ENCODE data around the gene SASH1. TPM values are rescaled to one million over a fixed set of nuclear protein-coding genes. Genes with fewer than 3 reads are reported as not detected.

Gene SASH1
- total RNA-seq, 1 donor from 2014 or later, result 70.2 TPM

GRCh38 chr6:148461986-148462577 lies 119.4 kb downstream of the SASH1 start:
- DNase-seq (ENCODE audit: low spot score in 2 of 2), result no peak
- peak overlapping the region in 1 of 2 donors; percentile 24 for H3K27ac ChIP-seq
- no peaks in the 10 kb centered on the region for H3K36me3 ChIP-seq
- intact Hi-C loops (cut with DNase I), result loop anchor here (5.0 kb wide), 1 partner anchor 120 kb away; the partner anchor contains the start of gene SASH1
- peaks cover 14 to 24% of the 10 kb centered on the region in 2 donors for H3K4me1 ChIP-seq
- H3K9me3 ChIP-seq, result no peaks in the 10 kb centered on the region
- no peak for TF ChIP-seq CTCF (IDR thresholded peaks at IDR 0.05)
- no peaks in the 10 kb centered on the region for H3K27me3 ChIP-seq
- H3K4me3 ChIP-seq, result no peak overlapping the region

- TF ChIP-seq CTCF (IDR thresholded peaks at IDR 0.05), result no peak
- H3K27me3 ChIP-seq, result no peaks in the 10 kb centered on the region
- DNase-seq (ENCODE audit: low spot score in 2 of 2), result no peak
- no peak overlapping the region for H3K4me3 ChIP-seq
- H3K4me1 ChIP-seq, result peaks cover 14 to 24% of the 10 kb centered on the region in 2 donors
- H3K36me3 ChIP-seq, result no peaks in the 10 kb centered on the region
- no peaks in the 10 kb centered on the region for H3K9me3 ChIP-seq
- intact Hi-C loops (cut with DNase I), result loop anchor here (1.0 to 5.0 kb wide), 3 partner anchors 121 to 286 kb away; partner anchors contain the start of gene SASH1
- H3K27ac ChIP-seq, result peak overlapping the region in 1 of 2 donors; percentile 4
These were observed 121.0 kb downstream of the SASH1 start for GRCh38 chr6:148463671-148464070.

- Histone ChIP-seq H3K9me3 (no peaks in the 10 kb centered on the region), H3K27me3 (no peaks in the 10 kb centered on the region), H3K36me3 (no peaks in the 10 kb centered on the region), H3K4me1 (peaks cover 14 to 24% of the 10 kb centered on the region in 2 donors), H3K4me3 (no peak overlapping the region), H3K27ac (peak overlapping the region in 1 of 2 donors; percentile 38)
- peak; percentile 78 to 96 (median 92) for TF ChIP-seq CTCF (IDR thresholded peaks at IDR 0.05)
- peak in 1 of 2 donors; percentile 87 for DNase-seq (ENCODE audit: low spot score in 2 of 2)
- intact Hi-C loops (cut with DNase I), result loop anchor here (1.0 to 5.0 kb wide), 4 partner anchors 122 to 957 kb away; partner anchors contain the start of genes SAMD5 and SASH1
These were observed 121.8 kb downstream of the SASH1 start for GRCh38 chr6:148464319-148465010.

- H3K4me3 ChIP-seq, result no peak overlapping the region
- peak overlapping the region; percentile 59 to 75 for H3K27ac ChIP-seq
- intact Hi-C loops (cut with DNase I), result loop anchor here (2.0 to 5.0 kb wide), 2 partner anchors 212 to 958 kb away; partner anchors contain the start of gene SAMD5
- TF ChIP-seq CTCF (IDR thresholded peaks at IDR 0.05), result no peak
- H3K4me1 ChIP-seq, result peaks cover 14 to 24% of the 10 kb centered on the region in 2 donors
- H3K27me3 ChIP-seq, result no peaks in the 10 kb centered on the region
- H3K9me3 ChIP-seq, result no peaks in the 10 kb centered on the region
- no peak for DNase-seq (ENCODE audit: low spot score in 2 of 2)
- H3K36me3 ChIP-seq, result no peaks in the 10 kb centered on the region
These were observed 122.3 kb downstream of the SASH1 start for GRCh38 chr6:148465011-148465335.

- H3K9me3 ChIP-seq, result no peaks in the 10 kb centered on the region
- peaks cover 14 to 24% of the 10 kb centered on the region in 2 donors for H3K4me1 ChIP-seq
- no peaks in the 10 kb centered on the region for H3K27me3 ChIP-seq
- TF ChIP-seq CTCF (IDR thresholded peaks at IDR 0.05), result no peak
- peak overlapping the region; percentile 59 to 75 for H3K27ac ChIP-seq
- no peaks in the 10 kb centered on the region for H3K36me3 ChIP-seq
- no peak for DNase-seq (ENCODE audit: low spot score in 2 of 2)
- intact Hi-C loops (cut with DNase I), result loop anchor here (2.0 to 5.0 kb wide), 3 partner anchors 61 to 958 kb away; partner anchors contain the start of gene SAMD5
- peak overlapping the region in 1 of 2 donors; percentile 38 for H3K4me3 ChIP-seq
These were observed 123.0 kb downstream of the SASH1 start for GRCh38 chr6:148465670-148466069.
